ENCODE results near the gene WDR73.

The WDR73 gene

DNA sequence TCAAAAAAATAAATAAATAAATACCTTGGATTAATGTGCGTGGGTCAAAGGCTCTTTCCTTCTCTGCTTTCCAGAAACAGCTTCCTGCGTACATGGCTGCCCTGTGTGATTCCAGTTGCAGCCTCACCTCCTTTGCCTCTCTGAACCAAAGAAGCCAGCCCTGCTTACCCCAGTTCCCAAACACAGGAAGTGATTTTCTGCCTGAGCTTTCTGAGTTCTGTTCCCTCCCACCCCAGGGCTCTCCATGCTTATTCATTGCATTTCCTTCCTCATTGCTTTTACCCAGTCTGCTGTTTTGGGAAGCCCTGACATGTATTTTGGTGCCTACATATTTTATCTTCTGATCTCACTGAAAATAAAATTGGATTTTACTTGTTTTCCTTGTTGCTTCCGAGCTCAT lies 37.8 kb downstream of the WDR73 start:
- H3K27ac ChIP-seq (ENCODE audit: low read depth, low read length, poor library complexity, severe bottlenecking), result no peak overlapping the region
- no peaks in the 10 kb centered on the region for H3K4me1 ChIP-seq (ENCODE audit: insufficient read depth, low read length, severe bottlenecking)
- no peak overlapping the region for H3K4me2 ChIP-seq (ENCODE audit: low read length)
- no peak overlapping the region for H3K9ac ChIP-seq (ENCODE audit: low read length)
- H3K79me2 ChIP-seq (ENCODE audit: insufficient read depth, low read length), result no peaks in the 10 kb centered on the region
- peaks cover 14% of the 10 kb centered on the region for H3K9me3 ChIP-seq (ENCODE audit: low read length)
- H2AFZ ChIP-seq (ENCODE audit: low read length), result no peak overlapping the region
- no peaks in the 10 kb centered on the region for H4K20me1 ChIP-seq (ENCODE audit: insufficient read depth, low read length)
- H3K4me3 ChIP-seq (ENCODE audit: low read depth, low read length, poor library complexity, severe bottlenecking), result no peak overlapping the region
- H3K27me3 ChIP-seq (ENCODE audit: insufficient read depth, low read length), result no peaks in the 10 kb centered on the region
- no peaks in the 10 kb centered on the region for H3F3A ChIP-seq (ENCODE audit: insufficient read depth, low read length)
- peaks cover 26% of the 10 kb centered on the region for H3K36me3 ChIP-seq (ENCODE audit: insufficient read depth, low read length)
- H3K9me2 ChIP-seq (ENCODE audit: low read depth, low read length), result no peaks in the 10 kb centered on the region
- TF ChIP-seq EZH2 (IDR thresholded peaks at IDR 0.05; ENCODE audit: borderline replicate concordance, low read length), result no peak
- TF ChIP-seq, protein P1, sequence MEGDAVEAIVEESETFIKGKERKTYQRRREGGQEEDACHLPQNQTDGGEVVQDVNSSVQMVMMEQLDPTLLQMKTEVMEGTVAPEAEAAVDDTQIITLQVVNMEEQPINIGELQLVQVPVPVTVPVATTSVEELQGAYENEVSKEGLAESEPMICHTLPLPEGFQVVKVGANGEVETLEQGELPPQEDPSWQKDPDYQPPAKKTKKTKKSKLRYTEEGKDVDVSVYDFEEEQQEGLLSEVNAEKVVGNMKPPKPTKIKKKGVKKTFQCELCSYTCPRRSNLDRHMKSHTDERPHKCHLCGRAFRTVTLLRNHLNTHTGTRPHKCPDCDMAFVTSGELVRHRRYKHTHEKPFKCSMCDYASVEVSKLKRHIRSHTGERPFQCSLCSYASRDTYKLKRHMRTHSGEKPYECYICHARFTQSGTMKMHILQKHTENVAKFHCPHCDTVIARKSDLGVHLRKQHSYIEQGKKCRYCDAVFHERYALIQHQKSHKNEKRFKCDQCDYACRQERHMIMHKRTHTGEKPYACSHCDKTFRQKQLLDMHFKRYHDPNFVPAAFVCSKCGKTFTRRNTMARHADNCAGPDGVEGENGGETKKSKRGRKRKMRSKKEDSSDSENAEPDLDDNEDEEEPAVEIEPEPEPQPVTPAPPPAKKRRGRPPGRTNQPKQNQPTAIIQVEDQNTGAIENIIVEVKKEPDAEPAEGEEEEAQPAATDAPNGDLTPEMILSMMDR (IDR thresholded peaks at IDR 0.05; ENCODE audit: low read length), result no peak

DNA sequence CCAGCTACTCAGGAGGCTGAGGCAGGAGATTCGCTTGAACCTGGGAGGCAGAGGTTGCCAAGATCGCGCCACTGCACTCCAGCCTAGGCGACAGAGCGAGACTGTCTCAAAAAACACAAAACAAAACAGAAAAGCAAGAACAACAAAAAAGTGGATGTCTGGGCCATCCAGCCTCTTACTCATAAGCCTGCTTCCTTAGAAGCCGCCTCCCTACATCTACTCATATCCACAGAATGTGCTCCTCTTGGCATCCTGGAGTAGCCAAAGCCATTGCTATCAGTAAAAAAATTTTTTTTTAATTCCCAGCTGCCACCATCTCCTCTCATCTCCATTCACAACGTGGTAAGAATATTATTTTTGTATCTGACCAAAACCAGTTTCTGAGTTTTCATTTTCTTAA lies 42.5 kb downstream of the WDR73 start:
- peaks cover 30% of the 10 kb centered on the region for H3K36me3 ChIP-seq (ENCODE audit: insufficient read depth, low read length)
- H3K9me2 ChIP-seq (ENCODE audit: low read depth, low read length), result no peaks in the 10 kb centered on the region
- no peaks in the 10 kb centered on the region for H3K27me3 ChIP-seq (ENCODE audit: insufficient read depth, low read length)
- H3K27ac ChIP-seq (ENCODE audit: low read depth, low read length, poor library complexity, severe bottlenecking), result no peak overlapping the region
- TF ChIP-seq, protein P1 (IDR thresholded peaks at IDR 0.05; ENCODE audit: low read length), result no peak
- no peak for TF ChIP-seq EZH2 (IDR thresholded peaks at IDR 0.05; ENCODE audit: borderline replicate concordance, low read length)
- no peaks in the 10 kb centered on the region for H3F3A ChIP-seq (ENCODE audit: insufficient read depth, low read length)
- H3K4me3 ChIP-seq (ENCODE audit: low read depth, low read length, poor library complexity, severe bottlenecking), result no peak overlapping the region
- H3K9me3 ChIP-seq (ENCODE audit: low read length), result no peaks in the 10 kb centered on the region
- no peak overlapping the region for H2AFZ ChIP-seq (ENCODE audit: low read length)
- H3K9ac ChIP-seq (ENCODE audit: low read length), result no peak overlapping the region
- no peak overlapping the region for H3K4me2 ChIP-seq (ENCODE audit: low read length)
- no peaks in the 10 kb centered on the region for H3K79me2 ChIP-seq (ENCODE audit: insufficient read depth, low read length)
- no peaks in the 10 kb centered on the region for H4K20me1 ChIP-seq (ENCODE audit: insufficient read depth, low read length)
- no peaks in the 10 kb centered on the region for H3K4me1 ChIP-seq (ENCODE audit: insufficient read depth, low read length, severe bottlenecking)

DNA sequence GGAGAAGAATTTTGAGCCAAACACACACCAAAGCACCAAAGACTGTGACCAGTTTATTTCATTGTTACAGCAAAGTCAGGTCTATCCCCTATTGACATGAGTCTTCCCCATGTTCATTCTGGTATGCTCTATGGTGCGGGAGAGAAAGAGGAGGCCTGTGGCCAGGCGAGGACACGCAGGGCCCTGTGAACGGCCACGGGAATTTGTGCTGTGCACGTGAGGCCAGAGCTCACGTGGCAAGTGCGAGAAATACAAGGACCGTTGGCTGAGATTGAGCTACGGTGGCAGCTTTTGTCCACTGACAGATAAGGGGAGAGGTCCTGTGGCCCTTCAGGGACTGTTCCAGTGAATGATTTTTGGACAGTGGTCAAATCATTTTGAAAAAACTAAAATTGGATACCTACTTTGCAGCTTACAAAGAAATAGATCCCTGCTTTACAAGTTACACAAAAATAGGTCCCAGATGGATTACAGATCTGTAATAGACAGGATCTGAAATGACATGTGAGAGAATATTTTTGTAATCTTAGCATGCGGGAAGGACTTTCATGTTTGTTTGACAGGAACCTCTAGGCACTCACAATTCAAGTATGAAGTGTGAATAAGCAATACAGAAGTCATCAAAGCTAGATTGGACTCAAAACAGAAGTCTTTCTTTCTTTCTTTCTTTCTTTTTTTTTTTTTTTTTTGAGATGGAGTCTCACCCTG lies 44.1 kb downstream of the WDR73 start:
- H3K27ac ChIP-seq (ENCODE audit: low read depth, low read length, poor library complexity, severe bottlenecking), result no peak overlapping the region
- H3K36me3 ChIP-seq (ENCODE audit: insufficient read depth, low read length), result peaks cover 38% of the 10 kb centered on the region
- no peaks in the 10 kb centered on the region for H4K20me1 ChIP-seq (ENCODE audit: insufficient read depth, low read length)
- no peaks in the 10 kb centered on the region for H3K27me3 ChIP-seq (ENCODE audit: insufficient read depth, low read length)
- no peaks in the 10 kb centered on the region for H3K79me2 ChIP-seq (ENCODE audit: insufficient read depth, low read length)
- H3K4me2 ChIP-seq (ENCODE audit: low read length), result no peak overlapping the region
- no peaks in the 10 kb centered on the region for H3K4me1 ChIP-seq (ENCODE audit: insufficient read depth, low read length, severe bottlenecking)
- no peaks in the 10 kb centered on the region for H3F3A ChIP-seq (ENCODE audit: insufficient read depth, low read length)
- H3K4me3 ChIP-seq (ENCODE audit: low read depth, low read length, poor library complexity, severe bottlenecking), result no peak overlapping the region
- H3K9ac ChIP-seq (ENCODE audit: low read length), result no peak overlapping the region
- no peaks in the 10 kb centered on the region for H3K9me3 ChIP-seq (ENCODE audit: low read length)
- TF ChIP-seq, protein P1 (IDR thresholded peaks at IDR 0.05; ENCODE audit: low read length), result no peak
- no peak for TF ChIP-seq EZH2 (IDR thresholded peaks at IDR 0.05; ENCODE audit: borderline replicate concordance, low read length)
- no peak overlapping the region for H2AFZ ChIP-seq (ENCODE audit: low read length)
- no peaks in the 10 kb centered on the region for H3K9me2 ChIP-seq (ENCODE audit: low read depth, low read length)

All from OCI-LY1 (cell line).